GM08714 (cell line): ENCODE data around the gene BLM.
"Not testable (repeated sequence)": the region's sequence is repeated elsewhere in the genome, so short reads cannot be mapped to it uniquely, and the experiment has no call there.

Experiments
- H3K4me3 ChIP-seq: fragments of 200-500 bp; sonication (Bioruptor generic); 2 replicates; pipeline ENCODE4 v1.5.1; 2014; ENCODE audit warnings: mild to moderate bottlenecking, low read length, inconsistent platforms
- ZNF274 ChIP-seq: IDR thresholded peaks from 2 replicates; pipeline ENCODE4 v1.6.1; 2012; ENCODE audit warnings: mild to moderate bottlenecking, low read depth, low read length

BLM gene

DNA sequence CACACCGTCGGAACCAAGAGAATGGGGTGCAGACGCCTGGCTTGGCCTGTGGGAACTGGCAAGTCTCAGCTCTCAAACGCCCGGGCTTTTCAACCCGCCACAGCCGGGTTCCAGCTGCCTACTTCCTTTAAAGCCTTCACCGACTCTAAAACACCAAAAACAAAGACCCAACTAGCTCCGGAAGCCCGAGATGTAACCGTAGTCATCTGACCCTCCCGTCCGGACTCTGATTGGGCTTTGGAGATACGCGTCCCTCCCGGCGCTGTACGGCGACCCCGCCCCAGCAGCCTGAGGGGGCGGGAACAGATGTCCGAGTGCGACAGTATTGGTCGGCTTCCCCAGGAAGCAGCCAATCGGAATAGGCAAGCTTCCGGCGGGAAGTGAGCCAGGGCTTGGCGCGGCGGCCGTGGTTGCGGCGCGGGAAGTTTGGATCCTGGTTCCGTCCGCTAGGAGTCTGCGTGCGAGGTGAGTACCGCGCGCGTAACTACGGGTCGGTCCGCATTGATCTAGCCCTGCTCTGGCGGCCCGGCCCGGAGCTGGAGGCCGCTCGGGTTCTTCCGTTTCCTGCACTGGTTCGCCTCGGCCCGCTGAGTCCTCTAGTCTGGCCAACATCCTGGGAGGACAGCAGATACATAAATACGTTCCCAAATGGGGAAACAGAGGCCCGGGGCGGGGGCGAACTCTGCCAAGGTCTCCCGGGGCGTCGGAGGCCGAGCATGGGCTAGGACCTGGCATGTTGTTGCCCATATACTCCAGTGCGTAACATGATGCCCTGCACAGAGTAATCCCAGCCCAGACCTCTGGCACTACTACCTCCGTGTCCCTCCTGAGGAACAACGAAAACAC is at the start of gene BLM:
TSS of gene BLM (plus strand) at position 371 of the 846 bp plus-strand sequence. CDS start 30,047 bp downstream, outside the sequence.
- no peak for TF ChIP-seq ZNF274
- H3K4me3 ChIP-seq = peak within 1 kb of the TSS; percentile 98

DNA sequence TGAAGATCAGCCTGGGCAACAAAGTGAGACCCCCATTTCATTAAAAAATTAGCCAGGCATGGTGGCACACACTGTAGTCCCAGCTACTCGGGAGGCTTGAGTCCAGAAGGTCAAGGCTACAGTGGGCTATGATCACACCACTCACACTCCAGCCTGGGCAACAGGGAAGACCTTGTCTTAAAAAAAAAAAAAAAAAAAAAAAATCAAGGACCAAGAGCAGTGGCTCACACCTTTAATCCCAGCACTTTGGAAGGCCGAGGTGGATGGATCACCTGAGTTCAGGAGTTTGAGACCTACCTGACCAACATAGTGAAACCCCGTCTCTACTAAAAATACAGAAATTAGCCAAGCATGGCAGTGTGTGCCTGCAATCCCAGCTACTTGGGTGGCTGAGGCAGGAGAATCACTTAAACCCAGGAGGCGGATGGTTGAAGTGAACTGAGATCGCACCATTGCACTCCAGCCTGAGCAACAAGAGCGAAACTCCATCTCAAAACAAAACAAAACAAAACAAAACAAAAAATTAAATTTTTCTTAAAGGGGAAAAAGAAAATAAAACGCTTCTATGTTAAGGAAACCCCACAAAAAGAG is 49.3 kb upstream of the BLM start:
- not testable (repeated sequence) for H3K4me3 ChIP-seq

DNA sequence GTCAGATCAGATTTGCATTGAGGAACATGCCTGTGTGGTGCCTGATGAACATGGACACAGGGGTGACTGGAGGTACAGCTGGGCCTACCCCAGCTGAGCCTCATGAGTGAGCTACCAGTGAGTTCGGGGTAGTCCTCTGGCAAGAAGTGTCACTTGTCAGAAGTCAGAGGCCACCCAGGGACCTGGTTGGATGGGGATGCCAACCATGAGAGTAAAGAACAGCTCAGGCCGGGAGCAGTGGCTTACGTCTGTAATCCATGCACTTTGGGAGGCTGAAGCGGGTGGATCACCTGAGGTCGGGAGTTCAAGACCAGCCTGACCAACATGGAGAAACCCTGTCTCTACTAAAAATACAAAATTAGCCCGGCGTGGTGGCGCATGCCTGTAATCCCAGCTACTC is 46.5 kb upstream of the BLM start:
- not testable (repeated sequence) for H3K4me3 ChIP-seq

DNA sequence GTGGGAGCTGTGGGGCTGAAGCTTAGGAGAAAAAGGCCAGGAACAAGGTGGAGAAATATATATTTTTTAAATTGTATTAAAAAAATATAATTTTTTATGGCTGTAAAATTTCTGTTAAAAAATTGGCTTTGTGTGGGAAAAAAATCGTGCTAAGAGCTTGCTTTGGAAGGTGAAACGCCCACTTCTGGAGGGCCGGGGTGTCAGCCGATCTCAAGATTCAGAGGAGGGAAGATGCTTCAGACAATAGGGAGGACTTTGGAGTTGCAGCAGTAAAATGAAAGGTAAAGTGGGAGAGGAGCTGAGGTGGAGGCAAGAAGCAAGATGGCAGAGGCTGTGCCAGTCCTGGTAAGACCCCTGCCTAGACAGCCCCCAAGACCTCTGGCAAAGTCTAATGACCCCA is 45.9 kb upstream of the BLM start:
- no peak for TF ChIP-seq ZNF274
- no peak overlapping the region for H3K4me3 ChIP-seq

DNA sequence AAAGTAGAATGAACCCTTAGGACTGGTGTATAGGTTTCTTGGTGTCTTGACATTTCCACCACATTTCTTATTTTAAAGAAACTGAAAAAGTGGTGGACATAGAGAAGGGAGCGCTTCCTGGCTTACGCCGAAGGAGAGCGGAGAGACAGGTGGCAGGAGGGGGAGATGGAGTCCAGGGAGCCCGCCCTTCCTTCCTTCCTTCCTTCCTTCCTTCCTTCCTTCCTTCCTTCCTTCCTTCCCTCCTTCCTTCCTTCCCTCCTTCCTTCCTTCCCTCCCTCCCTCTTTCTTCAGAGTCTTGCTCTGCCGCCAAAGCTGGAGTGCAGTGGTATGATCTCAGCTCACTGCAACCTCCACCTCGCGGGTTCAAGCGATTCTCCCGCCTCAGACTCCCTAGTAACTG is 43.8 kb upstream of the BLM start:
- not testable (repeated sequence) for H3K4me3 ChIP-seq

DNA sequence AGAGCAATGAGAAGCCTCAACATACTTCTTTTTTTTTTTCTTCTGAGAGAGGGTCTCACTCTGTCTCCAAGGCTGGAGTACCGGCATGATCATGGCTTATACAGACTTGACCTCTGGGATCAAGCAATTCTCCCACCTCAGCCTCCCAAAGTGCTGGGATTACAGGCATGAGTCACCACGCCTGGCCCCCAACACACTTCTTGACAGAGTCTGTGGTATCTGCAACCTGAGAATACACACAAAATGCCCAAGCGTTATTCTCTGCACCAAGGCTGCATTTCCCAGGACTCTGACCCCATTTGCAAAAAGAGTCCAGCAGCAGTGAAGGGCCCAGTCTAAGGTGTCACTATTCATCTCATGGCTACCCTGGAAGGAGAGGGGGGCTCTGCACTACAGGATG is 42.7 kb upstream of the BLM start:
- no peak for TF ChIP-seq ZNF274

DNA sequence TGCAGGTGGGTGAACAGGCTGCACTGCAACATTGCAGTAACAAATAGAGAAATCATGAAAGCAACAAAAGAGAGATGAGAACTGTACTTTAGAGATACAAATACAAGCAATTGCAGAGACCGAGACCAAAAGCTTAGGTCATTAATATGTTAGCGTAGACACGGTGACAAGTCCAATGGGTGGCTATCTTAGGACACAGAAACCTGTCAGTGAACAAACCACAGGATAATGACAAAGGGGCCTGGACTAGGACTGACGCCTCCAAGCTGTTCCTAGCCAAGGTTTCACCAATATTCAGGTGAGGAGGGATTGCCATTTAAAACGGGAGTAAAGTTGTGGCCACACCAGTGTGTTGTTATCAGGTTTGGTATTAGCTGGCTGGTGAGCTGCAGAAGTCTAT is 41.7 kb upstream of the BLM start:
- H3K4me3 ChIP-seq = no peak overlapping the region
- TF ChIP-seq ZNF274 = no peak

More for the DNA sequence above, 42.7 kb upstream of the BLM start:
- no peak overlapping the region for H3K4me3 ChIP-seq

DNA sequence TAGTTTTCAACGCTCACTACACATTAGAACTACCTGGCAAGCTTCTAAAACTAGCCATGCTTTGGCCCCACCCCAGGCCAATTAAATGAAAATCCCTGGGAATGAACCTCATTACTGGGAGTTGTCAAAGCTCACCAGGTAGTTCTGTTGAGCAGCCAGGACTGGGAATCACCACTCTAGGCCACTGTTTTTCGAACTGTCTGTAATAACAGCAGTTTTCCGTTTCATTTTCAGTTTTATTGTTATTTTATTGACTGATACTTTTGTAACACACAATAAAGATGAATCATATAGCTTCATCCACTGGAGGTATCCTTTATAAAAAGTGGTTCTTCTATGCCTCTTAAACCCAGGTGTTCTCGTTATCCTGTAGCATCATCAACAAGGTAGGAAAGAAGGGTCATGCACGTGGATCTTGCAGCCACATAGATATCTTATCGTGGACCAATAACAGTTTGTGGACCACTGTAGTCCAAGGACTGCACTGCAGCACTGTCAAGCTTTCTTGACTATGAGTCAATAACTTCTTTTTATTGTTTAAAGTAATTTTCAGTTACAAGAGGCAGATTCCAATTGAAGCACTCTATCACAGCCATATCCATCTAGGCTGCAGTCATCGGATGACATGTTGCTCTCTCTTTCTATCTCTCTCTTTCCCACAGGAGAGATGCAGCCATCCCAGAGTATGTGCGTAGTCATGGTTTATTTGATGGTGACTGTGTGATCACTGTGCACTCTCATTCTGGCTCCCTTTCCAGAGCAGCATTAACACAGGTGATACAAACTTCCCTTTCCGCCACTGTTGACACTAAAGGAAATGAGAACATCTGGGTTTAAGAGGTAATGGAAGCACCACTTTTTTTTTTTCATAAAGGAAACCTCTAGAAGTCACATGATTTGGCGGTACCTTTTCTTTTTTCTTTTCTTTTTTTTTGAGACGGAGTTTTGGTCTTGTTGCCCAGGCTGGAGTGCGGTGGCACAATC is 39.0 kb upstream of the BLM start:
- TF ChIP-seq ZNF274 = no peak
- H3K4me3 ChIP-seq = no peak overlapping the region

DNA sequence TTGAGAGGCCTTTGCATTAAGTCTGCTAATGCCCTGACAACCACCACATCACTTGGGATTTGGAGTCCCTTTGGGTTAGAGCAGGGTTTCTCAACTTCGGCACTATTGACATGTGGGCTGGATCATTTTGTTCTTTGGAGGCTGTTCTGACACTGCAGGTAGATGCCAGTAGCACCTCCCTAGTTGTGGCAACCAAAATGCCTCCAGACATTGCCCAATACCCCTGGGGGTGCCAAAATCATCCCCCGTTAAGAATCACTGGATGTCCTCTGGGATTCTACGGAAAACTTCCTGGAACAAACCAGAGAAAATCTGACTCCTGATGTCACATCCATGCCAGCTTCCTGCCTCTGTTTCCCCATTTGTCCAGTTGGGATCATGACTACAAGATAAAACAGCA is 37.2 kb upstream of the BLM start:
- no peak overlapping the region for H3K4me3 ChIP-seq
- TF ChIP-seq ZNF274 = no peak

DNA sequence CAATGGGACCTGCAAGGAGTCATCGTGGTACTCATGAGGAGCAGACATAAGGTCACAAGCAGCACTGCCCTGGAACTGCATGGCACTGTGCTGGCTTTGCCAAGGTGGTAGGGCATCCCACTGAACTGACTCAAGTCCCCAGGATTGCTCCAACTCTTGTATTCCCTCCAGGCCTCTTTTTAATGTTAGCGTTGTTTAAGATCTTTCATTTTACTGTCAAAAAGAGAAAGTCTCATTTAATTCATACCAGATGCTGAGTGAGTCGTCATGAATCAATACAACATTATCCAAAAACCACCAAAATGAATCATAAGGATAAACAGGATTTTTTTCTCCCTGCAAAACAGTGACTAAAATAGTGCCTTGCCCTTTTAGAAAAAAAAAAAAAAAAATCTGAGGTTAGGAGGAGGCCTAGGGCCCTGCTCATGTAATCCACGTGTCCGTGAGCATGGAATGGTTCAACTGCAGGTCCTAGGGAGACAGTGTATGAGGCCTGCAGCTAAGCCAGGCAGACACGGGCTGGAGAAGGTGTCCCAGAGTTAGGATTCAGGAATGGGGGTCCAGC is 36.7 kb upstream of the BLM start:
- H3K4me3 ChIP-seq = no peak overlapping the region

DNA sequence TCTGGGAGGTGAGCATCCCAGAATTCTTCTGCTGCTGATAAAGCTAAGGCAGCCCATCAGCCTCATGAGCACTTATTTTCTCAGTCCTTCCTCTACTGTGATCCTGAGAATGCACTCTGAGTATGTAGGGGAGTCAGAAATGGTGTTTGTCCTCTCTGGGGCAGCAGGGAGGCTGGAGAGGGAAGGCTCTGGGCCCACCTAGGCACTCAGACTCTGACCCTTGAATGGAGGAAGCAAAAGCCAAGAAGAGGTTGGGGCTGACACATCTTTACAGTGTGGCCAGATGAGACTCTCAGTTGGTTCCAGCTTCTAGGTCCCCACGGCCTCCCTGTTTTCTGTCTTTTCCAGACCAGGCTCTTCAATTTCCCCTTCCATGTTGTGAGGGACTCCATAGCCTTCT is 36.1 kb upstream of the BLM start:
- TF ChIP-seq ZNF274 = no peak
- no peak overlapping the region for H3K4me3 ChIP-seq

More for the DNA sequence above, 36.7 kb upstream of the BLM start:
- no peak for TF ChIP-seq ZNF274

DNA sequence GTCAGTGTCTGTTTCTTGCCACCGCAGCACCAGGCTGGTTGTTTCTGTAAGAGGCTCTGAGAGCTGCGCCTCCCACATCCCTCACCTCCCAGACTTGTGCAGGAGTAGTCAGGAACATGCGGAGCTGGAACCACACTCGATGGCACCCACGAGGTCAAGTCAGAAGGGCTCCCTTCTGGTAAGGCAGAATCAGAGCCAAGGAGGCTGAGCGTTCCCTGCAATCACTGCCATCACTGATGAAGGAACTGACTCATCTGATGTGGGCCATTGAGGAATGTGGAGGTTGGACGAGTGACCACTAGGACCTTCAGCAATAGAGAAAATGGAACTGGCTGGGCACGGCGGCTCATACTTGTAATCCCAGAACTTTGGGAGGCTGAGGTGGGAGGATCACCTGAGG is 35.7 kb upstream of the BLM start:
- no peak overlapping the region for H3K4me3 ChIP-seq
- no peak for TF ChIP-seq ZNF274

DNA sequence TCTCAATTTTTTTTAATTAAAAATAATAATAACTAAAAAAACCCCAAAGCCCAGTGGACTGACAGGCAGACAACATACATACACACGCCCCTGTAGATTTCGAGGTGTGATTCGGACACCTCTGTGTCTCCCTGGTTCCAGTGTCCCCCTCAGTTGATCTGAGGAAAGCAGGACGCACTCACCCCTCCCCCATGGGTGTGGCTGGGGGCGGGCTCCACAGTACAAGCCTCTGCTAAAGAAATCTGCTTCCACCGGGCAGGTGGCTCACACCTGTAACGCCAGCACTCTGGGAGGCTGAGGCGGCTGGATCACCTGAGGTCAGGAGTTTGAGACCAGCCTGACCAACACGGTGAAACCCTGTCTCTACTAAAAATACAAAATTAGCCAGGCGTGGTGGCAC is 33.8 kb upstream of the BLM start:
- TF ChIP-seq ZNF274 = no peak
- no peak overlapping the region for H3K4me3 ChIP-seq

DNA sequence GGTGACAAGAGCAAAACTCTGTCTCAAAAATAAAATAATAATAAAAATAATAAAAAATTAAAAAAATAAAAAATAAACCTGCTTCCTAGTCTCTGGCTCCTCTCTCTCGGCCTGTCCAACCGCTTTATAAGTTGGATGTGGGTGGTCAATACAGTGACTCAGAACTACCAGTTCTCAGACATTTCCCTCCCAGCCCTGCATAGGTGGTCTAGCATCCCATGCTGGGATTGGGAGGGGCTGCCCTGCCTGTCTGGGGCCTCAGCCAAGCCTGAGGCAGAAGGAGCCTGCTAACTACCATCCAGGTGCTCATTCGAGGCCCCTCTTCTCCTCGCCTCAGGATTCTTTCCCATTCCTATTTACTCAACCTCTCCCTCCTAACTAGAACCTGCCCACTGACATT is 33.3 kb upstream of the BLM start:
- H3K4me3 ChIP-seq = no peak overlapping the region
- no peak for TF ChIP-seq ZNF274
